H1 (cell line): Measurements from ENCODE around the gene IGSF11. TPM values are rescaled to one million over a fixed set of nuclear protein-coding genes. Genes with fewer than 3 reads are reported as not detected.

Source experiments
- JUN ChIP-seq: IDR thresholded peaks from 2 replicates; pipeline ENCODE4 v1.6.1; 2011; ENCODE audit warnings: low read depth, mild to moderate bottlenecking, improper control_type of control experiment, low read length
- RAD21 ChIP-seq, 2 experiments: IDR thresholded peaks in 1 of 2; conservative IDR thresholded peaks in 1 of 2; 2 replicates each; pipeline ENCODE4 v1.6.1; 2011; ENCODE audit warnings: low read depth in 2 of 2, low read length in 2 of 2, improper control_type of control experiment in 1 of 2, inconsistent platforms in 1 of 2, mild to moderate bottlenecking in 1 of 2, moderate library complexity in 1 of 2
- RBBP5 ChIP-seq: IDR thresholded peaks from 2 replicates; pipeline ENCODE4 v1.7.1; 2012; ENCODE audit warnings: low read depth, mild to moderate bottlenecking, inconsistent platforms, low read length, moderate library complexity, borderline replicate concordance
- polyA plus RNA-seq, 7 experiments: library from polyadenylated mRNA; depleted of rRNA in 3 of 7; stranded (reverse) in 5 of 7; unstranded in 2 of 7; fragments of >200 nt in 5 of 7; fragments of 200-250 nt in 2 of 7; gene quantifications; 1 replicate in 5 of 7; 2 replicates in 1 of 7; 4 replicates in 1 of 7; pipeline versions ENCODE4 v1.2.1 to v1.2.3, GENCODE V29; 2011 to 2013; ENCODE audit warnings: missing spikeins in 2 of 7, mixed read lengths in 2 of 7
- total RNA-seq: library from RNA; stranded (reverse); fragmentation: NEBNext Ultra II Directional; extraction: Animal tissue kit (Norgen Biotek cat#: 25700); gene quantifications from 2 replicates; pipeline ENCODE4 v1.2.1, GENCODE V29; 2021

The IGSF11 gene
- total and polyA plus RNA-seq, 2 of the 8 experiments (the other 6 are each of a cell fraction or from before 2014, with no cell fraction given): 1.1 to 4.1 TPM

- TF ChIP-seq RAD21 (IDR thresholded peaks at IDR 0.05 in 1 of 2, conservative IDR thresholded peaks at IDR 0.05 in 1 of 2; ENCODE audit: low read depth in 2 of 2, low read length in 2 of 2): no peak
- no peak for TF ChIP-seq JUN
- TF ChIP-seq RBBP5: no peak
These were observed 47.2 kb downstream of the IGSF11 start (continued) for GRCh38 chr3:118987477-118987876.
